ENCODE measurements around the gene PNN.

GRCh38 chr14:39211109-39211741 lies 36.2 kb downstream of the PNN start:
- TF ChIP-seq GATA2 (IDR thresholded peaks at IDR 0.05; ENCODE audit: low read depth, low read length) (no peak), GATA3 (IDR thresholded peaks at IDR 0.05; ENCODE audit: low read depth, low read length) (no peak)
